ENCODE results near the gene OR5K2.

DNA sequence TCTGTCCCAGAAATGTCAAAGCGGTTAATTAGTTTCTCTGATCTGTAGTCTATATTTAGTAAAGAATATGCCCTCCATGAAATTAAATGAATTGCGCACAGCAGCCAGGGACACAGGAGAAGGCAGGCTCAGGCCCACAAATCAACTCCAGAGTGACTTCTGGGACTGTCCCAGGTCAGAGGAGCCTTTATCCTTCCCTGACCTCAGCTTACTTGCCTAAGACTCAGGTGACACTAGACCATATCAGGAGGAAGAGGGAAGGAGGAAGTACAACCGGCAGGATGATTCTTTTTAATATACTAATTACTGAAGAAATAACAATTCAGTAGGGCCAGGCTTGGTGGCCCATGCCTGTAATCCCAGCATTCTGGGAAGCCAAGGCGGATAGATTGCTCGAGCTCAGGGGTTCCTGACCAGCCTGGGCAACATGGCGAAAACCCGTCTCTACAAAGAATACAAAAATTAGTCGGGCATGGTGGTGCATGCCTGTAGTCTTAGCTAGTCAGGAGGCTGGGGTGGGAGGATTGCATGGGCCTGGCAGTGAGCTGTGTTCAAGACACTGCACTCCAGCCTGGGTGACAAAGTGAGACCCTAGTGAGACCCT, 32.5 kb downstream of the OR5K2 start:
- TF ChIP-seq POLR2A (IDR thresholded peaks at IDR 0.05) = no peak
- TF ChIP-seq, protein P1, sequence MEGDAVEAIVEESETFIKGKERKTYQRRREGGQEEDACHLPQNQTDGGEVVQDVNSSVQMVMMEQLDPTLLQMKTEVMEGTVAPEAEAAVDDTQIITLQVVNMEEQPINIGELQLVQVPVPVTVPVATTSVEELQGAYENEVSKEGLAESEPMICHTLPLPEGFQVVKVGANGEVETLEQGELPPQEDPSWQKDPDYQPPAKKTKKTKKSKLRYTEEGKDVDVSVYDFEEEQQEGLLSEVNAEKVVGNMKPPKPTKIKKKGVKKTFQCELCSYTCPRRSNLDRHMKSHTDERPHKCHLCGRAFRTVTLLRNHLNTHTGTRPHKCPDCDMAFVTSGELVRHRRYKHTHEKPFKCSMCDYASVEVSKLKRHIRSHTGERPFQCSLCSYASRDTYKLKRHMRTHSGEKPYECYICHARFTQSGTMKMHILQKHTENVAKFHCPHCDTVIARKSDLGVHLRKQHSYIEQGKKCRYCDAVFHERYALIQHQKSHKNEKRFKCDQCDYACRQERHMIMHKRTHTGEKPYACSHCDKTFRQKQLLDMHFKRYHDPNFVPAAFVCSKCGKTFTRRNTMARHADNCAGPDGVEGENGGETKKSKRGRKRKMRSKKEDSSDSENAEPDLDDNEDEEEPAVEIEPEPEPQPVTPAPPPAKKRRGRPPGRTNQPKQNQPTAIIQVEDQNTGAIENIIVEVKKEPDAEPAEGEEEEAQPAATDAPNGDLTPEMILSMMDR (IDR thresholded peaks at IDR 0.05) = no peak
- no peak for TF ChIP-seq EP300 (IDR thresholded peaks at IDR 0.05)
- TF ChIP-seq POLR2AphosphoS5 (IDR thresholded peaks at IDR 0.05) = no peak
